Peyer's patch (tissue), 4 donors: Measurements from ENCODE around the gene TOR2A. TPM values are rescaled to one million over a fixed set of nuclear protein-coding genes. Genes with fewer than 3 reads are reported as not detected.
"Not testable (repeated sequence)": the region's sequence is repeated elsewhere in the genome, so short reads cannot be mapped to it uniquely, and the experiment has no call there.

ENCODE experiments used
- DNase-seq, 3 donors: peaks; one replicate each; pipeline ENCODE4 v3.0.0-alpha.2; 2017 to 2019
- H3K27ac ChIP-seq, 4 donors: fragments of 200-600 bp; sonication (generic); one replicate each; pipeline ENCODE4 v1.5.1; 2016 to 2019
- H3K27me3 ChIP-seq, 2 donors: fragments of 200-600 bp; sonication (generic); one replicate each; pipeline ENCODE4 v1.5.1; 2019
- H3K36me3 ChIP-seq, 3 donors: fragments of 200-600 bp; sonication (generic); one replicate each; pipeline ENCODE4 v1.5.1; 2016 to 2019
- H3K4me1 ChIP-seq, 4 donors: fragments of 200-600 bp; sonication (generic); one replicate each; pipeline ENCODE4 v1.5.1; 2016 to 2019
- H3K4me3 ChIP-seq, 4 donors: fragments of 200-600 bp; sonication (generic); 1 replicate in 3 of 4; 2 replicates in 1 of 4; pipeline ENCODE4 v1.5.1; 2016 to 2019; ENCODE audit warnings: mild to moderate bottlenecking in 1 of 4
- H3K9me3 ChIP-seq, 4 donors: fragments of 200-600 bp; sonication (generic); one replicate each; pipeline ENCODE4 v1.5.1; 2016 to 2019; ENCODE audit warnings: mild to moderate bottlenecking in 1 of 4
- CTCF ChIP-seq, 6 experiments: fragments of 450-650 bp in 4 of 6; fragments of 200-600 bp in 2 of 6; sonication (generic) in 1 of 6; IDR thresholded peaks; one replicate each; pipeline ENCODE4 v1.5.1; 2017 to 2019; ENCODE audit warnings: antibody characterized with exemption in 6 of 6, mild to moderate bottlenecking in 3 of 6, moderate library complexity in 1 of 6
- POLR2A ChIP-seq, 2 donors: fragments of 450-650 bp; IDR thresholded peaks; one replicate each; pipeline ENCODE4 v1.5.1; 2017; ENCODE audit warnings: antibody characterized with exemption in 2 of 2, mild to moderate bottlenecking in 2 of 2, moderate library complexity in 2 of 2
- total RNA-seq, 4 donors: library from RNA; depleted of rRNA; stranded (reverse); fragments of >200 nt; gene quantifications; one replicate each; pipeline ENCODE4 v1.1.0, GENCODE V29; 2016

The TOR2A gene
- total RNA-seq, 4 donors from 2014 or later = 26.4 to 70.9 (median 35.4) TPM

DNA sequence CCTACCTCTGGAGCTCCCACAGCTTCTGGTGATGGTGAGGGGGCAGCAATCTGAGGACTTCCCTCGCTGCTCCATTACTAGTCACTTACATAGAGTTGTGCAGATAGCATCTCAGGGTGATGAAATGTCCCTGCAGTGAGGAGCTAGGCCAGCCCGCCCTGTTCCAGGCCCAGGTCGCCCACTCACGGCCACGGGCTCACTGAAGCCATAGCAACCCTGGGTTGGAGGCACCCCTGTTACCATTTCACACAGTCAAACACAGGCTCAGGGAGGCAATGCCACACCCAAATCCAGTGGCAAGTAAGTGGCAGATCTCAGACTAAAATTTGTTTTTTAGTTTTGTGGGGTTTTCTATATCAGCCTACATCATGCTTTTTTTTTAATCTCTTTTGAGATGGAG, 23.7 kb upstream of the TOR2A start:
- Histone ChIP-seq H3K27me3 (peaks cover 0 to 18% of the 10 kb centered on the region in 2 donors), H3K4me1 (peaks cover 0 to 5% (median 0%) of the 10 kb centered on the region in 4 donors), H3K4me3 (no peak overlapping the region), H3K9me3 (no peaks in the 10 kb centered on the region), H3K27ac (no peak overlapping the region), H3K36me3 (no peaks in the 10 kb centered on the region)
- TF ChIP-seq CTCF (IDR thresholded peaks at IDR 0.05) = no peak
- TF ChIP-seq POLR2A (IDR thresholded peaks at IDR 0.05) = no peak
- no peak for DNase-seq

DNA sequence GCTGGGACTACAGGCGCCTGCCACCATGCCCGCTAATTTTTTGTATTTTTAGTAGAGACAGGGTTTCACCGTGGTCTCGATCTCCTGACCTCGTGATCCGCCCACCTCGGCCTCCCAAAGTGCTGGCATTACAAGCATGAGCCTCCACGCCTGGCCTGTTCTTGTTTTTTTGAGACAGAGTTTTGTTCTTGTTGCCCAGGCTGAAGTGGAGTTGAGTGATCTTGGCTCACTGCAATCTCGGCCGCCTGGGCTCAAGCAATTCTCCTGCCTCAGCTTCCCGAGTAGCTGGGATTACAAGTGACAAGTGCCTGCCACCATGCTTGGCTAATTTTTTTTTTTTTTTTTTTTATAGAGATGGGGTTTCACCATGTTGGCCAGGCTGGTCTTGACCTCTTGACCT, 21.7 kb upstream of the TOR2A start:
- H3K4me3 ChIP-seq, H3K27ac ChIP-seq, H3K36me3 ChIP-seq, H3K4me1 ChIP-seq, H3K9me3 ChIP-seq, DNase-seq: not testable (repeated sequence)
- peaks cover 0 to 18% of the 10 kb centered on the region in 2 donors for H3K27me3 ChIP-seq

- DNase-seq = no peak
- peaks cover 0 to 18% of the 10 kb centered on the region in 2 donors for H3K27me3 ChIP-seq
- H3K9me3 ChIP-seq = no peaks in the 10 kb centered on the region
- TF ChIP-seq POLR2A (IDR thresholded peaks at IDR 0.05) (no peak), CTCF (IDR thresholded peaks at IDR 0.05) (no peak)
- peaks cover 0 to 5% (median 0%) of the 10 kb centered on the region in 4 donors for H3K4me1 ChIP-seq
- no peak overlapping the region for H3K4me3 ChIP-seq
- H3K36me3 ChIP-seq = no peaks in the 10 kb centered on the region
- no peak overlapping the region for H3K27ac ChIP-seq
Observed at GRCh38 chr9:127756233-127756632, 21.1 kb upstream of the TOR2A start.

- no peak for DNase-seq
Observed at GRCh38 chr9:127755061-127756060, 20.3 kb upstream of the TOR2A start.

DNA sequence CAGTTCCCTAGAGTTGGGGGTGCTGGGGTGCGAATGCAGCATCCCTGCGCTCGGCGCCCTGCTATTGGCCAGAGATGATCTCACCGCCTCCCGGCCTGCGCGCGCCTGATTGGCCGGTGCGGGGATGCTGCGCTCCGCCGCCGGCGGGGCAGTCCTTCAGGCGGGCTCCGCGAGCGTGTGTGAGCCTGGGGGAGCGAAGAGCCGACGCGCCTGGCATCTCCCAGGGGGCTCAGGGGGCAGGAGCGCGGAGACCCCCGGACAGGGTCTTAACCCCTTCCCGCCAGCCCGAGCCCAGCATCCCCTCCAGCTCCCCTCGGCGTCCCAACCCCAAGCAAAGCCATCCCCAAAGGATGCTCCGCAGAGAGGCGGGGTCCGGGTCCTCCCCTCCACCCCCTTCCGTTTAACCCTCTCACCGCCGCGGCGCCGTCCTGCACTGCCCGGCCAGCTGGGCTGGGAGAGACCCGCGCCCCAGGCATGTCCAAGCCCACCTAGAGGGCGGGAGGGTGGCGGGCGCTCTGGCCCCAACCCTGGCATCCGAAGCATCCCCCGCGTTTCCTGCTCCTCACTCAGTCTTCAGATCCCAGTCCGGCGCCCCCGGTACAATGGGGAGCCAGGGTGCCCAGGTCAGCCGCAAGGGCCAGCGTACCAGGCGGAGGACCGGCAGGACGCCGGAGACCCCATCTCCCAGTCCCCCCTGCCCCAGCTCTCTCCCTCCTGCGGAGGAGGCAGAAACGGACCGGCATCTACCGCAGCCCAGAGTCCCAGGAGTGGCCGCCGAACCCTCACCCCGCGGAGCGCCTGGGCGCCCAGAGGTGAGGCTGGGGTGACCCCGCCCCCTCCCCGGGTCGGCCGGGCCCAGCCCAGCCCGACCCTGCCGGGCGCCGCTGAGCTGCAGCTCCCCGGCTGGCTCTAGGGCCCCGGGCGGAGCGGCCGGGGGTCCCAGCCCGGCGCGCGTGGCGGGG, 19.3 kb upstream of the TOR2A start:
- DNase-seq = no peak
- Histone ChIP-seq H3K4me1 (peaks cover 0 to 5% (median 0%) of the 10 kb centered on the region in 4 donors), H3K36me3 (peaks cover 0 to 10% (median 0%) of the 10 kb centered on the region in 3 donors), H3K9me3 (no peaks in the 10 kb centered on the region), H3K4me3 (no peak overlapping the region), H3K27ac (no peak overlapping the region), H3K27me3 (peaks cover 0 to 18% of the 10 kb centered on the region in 2 donors)
- TF ChIP-seq POLR2A (IDR thresholded peaks at IDR 0.05) (no peak), CTCF (IDR thresholded peaks at IDR 0.05) (no peak)

More at GRCh38 chr9:127755061-127756060, 20.3 kb upstream of the TOR2A start:
- peaks cover 0 to 5% (median 0%) of the 10 kb centered on the region in 4 donors for H3K4me1 ChIP-seq
- no peak overlapping the region for H3K4me3 ChIP-seq
- no peak overlapping the region for H3K27ac ChIP-seq
- peaks cover 0 to 6% (median 0%) of the 10 kb centered on the region in 3 donors for H3K36me3 ChIP-seq
- H3K9me3 ChIP-seq = no peaks in the 10 kb centered on the region
- peaks cover 0 to 18% of the 10 kb centered on the region in 2 donors for H3K27me3 ChIP-seq
- TF ChIP-seq CTCF (IDR thresholded peaks at IDR 0.05) = no peak
- TF ChIP-seq POLR2A (IDR thresholded peaks at IDR 0.05) = no peak
